Effector memory CD8-positive, alpha-beta T cell (primary cell): ENCODE results near the gene PDK1.
A peak's percentile ranks its signal among the peaks of the same experiment; 100 is the strongest.
"Not testable (repeated sequence)": the region's sequence is repeated elsewhere in the genome, so short reads cannot be mapped to it uniquely, and the experiment has no call there.

Source experiments
- ATAC-seq: fragments of 150-1000 bp; cut with Tn5 transposase; replicated peaks from 2 replicates; pipeline ENCODE4 v1.10.0; 2021; ENCODE audit warnings: mild to moderate bottlenecking, moderate library complexity
- DNase-seq, 3 experiments: peaks; one replicate each; pipeline ENCODE4 v3.0.0; 2021
- H3K27ac Mint-ChIP-seq, 2 donors: one replicate each; pipeline ENCODE4 v1.8.0; 2022; ENCODE audit warnings: mild to moderate bottlenecking in 2 of 2, mixed read lengths in 2 of 2, moderate library complexity in 2 of 2
- H3K27me3 Mint-ChIP-seq, 2 donors: one replicate each; pipeline ENCODE4 v1.8.0; 2022; ENCODE audit warnings: mixed read lengths in 2 of 2
- H3K36me3 Mint-ChIP-seq: one replicate; pipeline ENCODE4 v1.8.0; 2022; ENCODE audit warnings: mild to moderate bottlenecking, moderate library complexity, mixed read lengths; ENCODE audit not compliant: insufficient read depth
- H3K4me1 Mint-ChIP-seq, 2 donors: one replicate each; pipeline ENCODE4 v1.8.0; 2022; ENCODE audit warnings: low read depth in 2 of 2, mixed read lengths in 2 of 2
- H3K4me3 Mint-ChIP-seq, 2 donors: one replicate each; pipeline ENCODE4 v1.8.0; 2022; ENCODE audit warnings: mild to moderate bottlenecking in 2 of 2, mixed read lengths in 2 of 2, moderate library complexity in 2 of 2
- H3K9me3 Mint-ChIP-seq, 2 donors: one replicate each; pipeline ENCODE4 v1.8.0; 2022; ENCODE audit warnings: mixed read lengths in 2 of 2
- total RNA-seq, 9 experiments: gene quantifications; one replicate each; lab custom pipeline; 2026; lab: John Stamatoyannopoulos, UW

Gene PDK1
- 21.5 to 60.6 (median 30.5) reads per million in 9 experiments for total RNA-seq

GRCh38 chr2:172555522-172556283, at the start of gene PDK1:
TSS of gene PDK1 (plus strand) at chr2:172556090. CDS start at chr2:172556151, 61 bp downstream.
- Mint-ChIP-seq H3K27me3 (no peaks in the 10 kb centered on the region), H3K9me3 (no peaks in the 10 kb centered on the region), H3K36me3 (no peaks in the 10 kb centered on the region), H3K27ac (peak within 1 kb of the TSS; percentile 86 to 88), H3K4me1 (peaks cover 13 to 23% of the 10 kb centered on the region in 2 donors), H3K4me3 (peak within 1 kb of the TSS; percentile 89 to 95)
- peak; percentile 86 to 91 (median 90) for DNase-seq
- ATAC-seq, result peak; percentile 92

GRCh38 chr2:172507199-172507598, 48.7 kb upstream of the PDK1 start:
- peaks cover 20% of the 10 kb centered on the region for H3K36me3 Mint-ChIP-seq

GRCh38 chr2:172510088-172510487, 45.8 kb upstream of the PDK1 start:
- ATAC-seq, result no peak
- H3K36me3 Mint-ChIP-seq, result peaks cover 7% of the 10 kb centered on the region

More at GRCh38 chr2:172507199-172507598, 48.7 kb upstream of the PDK1 start:
- no peak overlapping the region for H3K4me3 Mint-ChIP-seq
- ATAC-seq, result no peak
- no peak overlapping the region for H3K27ac Mint-ChIP-seq
- no peaks in the 10 kb centered on the region for H3K9me3 Mint-ChIP-seq
- peaks cover 0 to 8% of the 10 kb centered on the region in 2 donors for H3K4me1 Mint-ChIP-seq
- no peaks in the 10 kb centered on the region for H3K27me3 Mint-ChIP-seq
- DNase-seq, result no peak

GRCh38 chr2:172510548-172510947, 45.3 kb upstream of the PDK1 start:
- peaks cover 3% of the 10 kb centered on the region for H3K36me3 Mint-ChIP-seq
- no peak overlapping the region for H3K4me3 Mint-ChIP-seq
- no peaks in the 10 kb centered on the region for H3K27me3 Mint-ChIP-seq
- H3K9me3 Mint-ChIP-seq, result peaks cover 3 to 6% of the 10 kb centered on the region in 2 donors
- no peak for DNase-seq
- ATAC-seq, result no peak
- peak overlapping the region in 1 of 2 donors; percentile 44 for H3K27ac Mint-ChIP-seq
- H3K4me1 Mint-ChIP-seq, result peaks cover 0 to 10% of the 10 kb centered on the region in 2 donors

More at GRCh38 chr2:172510088-172510487, 45.8 kb upstream of the PDK1 start:
- Mint-ChIP-seq H3K4me1 (peaks cover 0 to 10% of the 10 kb centered on the region in 2 donors), H3K9me3 (peaks cover 3 to 6% of the 10 kb centered on the region in 2 donors), H3K27ac (peak overlapping the region in 1 of 2 donors; percentile 44), H3K27me3 (no peaks in the 10 kb centered on the region), H3K4me3 (no peak overlapping the region)
- no peak for DNase-seq

GRCh38 chr2:172512810-172513523, 42.9 kb upstream of the PDK1 start:
- ATAC-seq (no peak), DNase-seq (no peak)
- Mint-ChIP-seq H3K36me3 (no peaks in the 10 kb centered on the region), H3K4me1 (peaks cover 0 to 9% of the 10 kb centered on the region in 2 donors), H3K27ac (no peak overlapping the region), H3K27me3 (no peaks in the 10 kb centered on the region), H3K4me3 (no peak overlapping the region), H3K9me3 (peaks cover 3 to 6% of the 10 kb centered on the region in 2 donors)

GRCh38 chr2:172513524-172513900, 42.4 kb upstream of the PDK1 start:
- no peak overlapping the region for H3K27ac Mint-ChIP-seq
- peaks cover 3 to 6% of the 10 kb centered on the region in 2 donors for H3K9me3 Mint-ChIP-seq
- no peak for ATAC-seq
- H3K4me1 Mint-ChIP-seq, result peaks cover 0 to 9% of the 10 kb centered on the region in 2 donors
- no peak overlapping the region for H3K4me3 Mint-ChIP-seq
- H3K27me3 Mint-ChIP-seq, result no peaks in the 10 kb centered on the region
- no peak for DNase-seq
- no peaks in the 10 kb centered on the region for H3K36me3 Mint-ChIP-seq

- no peak overlapping the region for H3K27ac Mint-ChIP-seq
- ATAC-seq (no peak), DNase-seq (no peak)
- no peaks in the 10 kb centered on the region for H3K36me3 Mint-ChIP-seq
- H3K9me3 Mint-ChIP-seq, result peaks cover 3 to 6% of the 10 kb centered on the region in 2 donors
- no peaks in the 10 kb centered on the region for H3K27me3 Mint-ChIP-seq
- no peak overlapping the region for H3K4me3 Mint-ChIP-seq
- H3K4me1 Mint-ChIP-seq, result peaks cover 0 to 9% of the 10 kb centered on the region in 2 donors
Observed at GRCh38 chr2:172513935-172514586, 41.8 kb upstream of the PDK1 start.

- Mint-ChIP-seq H3K36me3 (no peaks in the 10 kb centered on the region), H3K4me3 (no peak overlapping the region), H3K27ac (no peak overlapping the region), H3K9me3 (peaks cover 3 to 6% of the 10 kb centered on the region in 2 donors), H3K27me3 (no peaks in the 10 kb centered on the region), H3K4me1 (peaks cover 0 to 3% of the 10 kb centered on the region in 2 donors)
- DNase-seq, result no peak
- no peak for ATAC-seq
Observed at GRCh38 chr2:172516299-172516698, 39.6 kb upstream of the PDK1 start.

- H3K27ac Mint-ChIP-seq, result no peak overlapping the region
- ATAC-seq (no peak), DNase-seq (no peak)
- no peaks in the 10 kb centered on the region for H3K27me3 Mint-ChIP-seq
- H3K4me1 Mint-ChIP-seq, result peaks cover 0 to 1% of the 10 kb centered on the region in 2 donors
- no peaks in the 10 kb centered on the region for H3K9me3 Mint-ChIP-seq
- H3K36me3 Mint-ChIP-seq, result peaks cover under 1% of the 10 kb centered on the region
- no peak overlapping the region for H3K4me3 Mint-ChIP-seq
Observed at GRCh38 chr2:172518995-172519394, 36.9 kb upstream of the PDK1 start.

GRCh38 chr2:172525601-172526000, 30.3 kb upstream of the PDK1 start:
- no peak for DNase-seq
- Mint-ChIP-seq H3K4me1 (no peaks in the 10 kb centered on the region), H3K27ac (no peak overlapping the region), H3K4me3 (no peak overlapping the region), H3K9me3 (peaks cover 0 to 26% of the 10 kb centered on the region in 2 donors), H3K27me3 (no peaks in the 10 kb centered on the region), H3K36me3 (peaks cover 9% of the 10 kb centered on the region)
- no peak for ATAC-seq

GRCh38 chr2:172531309-172531708, 24.6 kb upstream of the PDK1 start:
- Mint-ChIP-seq H3K27me3 (no peaks in the 10 kb centered on the region), H3K9me3 (peaks cover 0 to 26% of the 10 kb centered on the region in 2 donors), H3K4me3 (no peak overlapping the region), H3K4me1 (no peaks in the 10 kb centered on the region), H3K36me3 (peaks cover 8% of the 10 kb centered on the region), H3K27ac (no peak overlapping the region)
- DNase-seq (no peak), ATAC-seq (no peak)

- not testable (repeated sequence) for H3K27ac Mint-ChIP-seq, H3K36me3 Mint-ChIP-seq, H3K4me1 Mint-ChIP-seq, H3K27me3 Mint-ChIP-seq, DNase-seq, H3K4me3 Mint-ChIP-seq, ATAC-seq
- peaks cover 0 to 23% of the 10 kb centered on the region in 2 donors for H3K9me3 Mint-ChIP-seq
Observed at GRCh38 chr2:172532461-172532860, 23.4 kb upstream of the PDK1 start.

- DNase-seq (no peak), ATAC-seq (no peak)
- Mint-ChIP-seq H3K27me3 (no peaks in the 10 kb centered on the region), H3K4me3 (no peak overlapping the region), H3K4me1 (no peaks in the 10 kb centered on the region), H3K27ac (no peak overlapping the region), H3K36me3 (peaks cover 8% of the 10 kb centered on the region), H3K9me3 (peaks cover 0 to 23% of the 10 kb centered on the region in 2 donors)
Observed at GRCh38 chr2:172533687-172534086, 22.2 kb upstream of the PDK1 start.
